ENCODE results near the gene CNTN5. TPM values are rescaled to one million over a fixed set of nuclear protein-coding genes. Genes with fewer than 3 reads are reported as not detected.

The CNTN5 gene
- total RNA-seq, 1 experiment from 2014 or later = not detected

DNA sequence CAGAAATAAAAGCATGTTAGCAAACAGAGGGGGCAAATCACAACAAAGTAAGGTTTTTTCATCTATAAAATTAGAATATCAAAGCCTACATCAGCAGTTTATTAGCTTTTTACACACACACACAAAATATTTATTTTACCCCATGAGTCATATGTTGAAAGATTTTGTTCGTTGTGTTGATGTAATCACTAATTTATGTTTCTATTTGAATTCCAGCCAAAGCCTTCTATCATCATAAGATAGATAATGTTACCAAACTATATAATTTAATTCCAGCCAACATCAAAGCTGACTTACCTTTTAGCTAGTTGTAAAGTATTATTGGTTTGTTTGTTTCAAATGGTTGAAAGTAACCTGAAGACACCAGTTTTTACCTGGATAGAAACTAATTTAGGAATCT lies 1208.3 kb downstream of the CNTN5 start:
- intact Hi-C loops (cut with micrococcal nuclease) = no loop called here
- CTCF ChIA-PET = no interaction called here
- no peak overlapping the region for H2AFZ ChIP-seq (ENCODE audit: low read length)
- H3K36me3 ChIP-seq (ENCODE audit: low read depth, low read length) = no peaks in the 10 kb centered on the region
- H3K27me3 ChIP-seq (ENCODE audit: low read length) = peaks cover 36% of the 10 kb centered on the region
- H3K9ac ChIP-seq (ENCODE audit: low read length) = no peak overlapping the region
- H3K27ac ChIP-seq (ENCODE audit: low read length) = no peak overlapping the region
- H3K4me3 ChIP-seq (ENCODE audit: low read length) = no peak overlapping the region
- TF ChIP-seq EZH2phosphoT487 (IDR thresholded peaks at IDR 0.05; ENCODE audit: borderline replicate concordance, low read length) (no peak), EZH2 (IDR thresholded peaks at IDR 0.05; ENCODE audit: low read length, unreplicated experiment) (no peak)
- TF ChIP-seq, protein P1, sequence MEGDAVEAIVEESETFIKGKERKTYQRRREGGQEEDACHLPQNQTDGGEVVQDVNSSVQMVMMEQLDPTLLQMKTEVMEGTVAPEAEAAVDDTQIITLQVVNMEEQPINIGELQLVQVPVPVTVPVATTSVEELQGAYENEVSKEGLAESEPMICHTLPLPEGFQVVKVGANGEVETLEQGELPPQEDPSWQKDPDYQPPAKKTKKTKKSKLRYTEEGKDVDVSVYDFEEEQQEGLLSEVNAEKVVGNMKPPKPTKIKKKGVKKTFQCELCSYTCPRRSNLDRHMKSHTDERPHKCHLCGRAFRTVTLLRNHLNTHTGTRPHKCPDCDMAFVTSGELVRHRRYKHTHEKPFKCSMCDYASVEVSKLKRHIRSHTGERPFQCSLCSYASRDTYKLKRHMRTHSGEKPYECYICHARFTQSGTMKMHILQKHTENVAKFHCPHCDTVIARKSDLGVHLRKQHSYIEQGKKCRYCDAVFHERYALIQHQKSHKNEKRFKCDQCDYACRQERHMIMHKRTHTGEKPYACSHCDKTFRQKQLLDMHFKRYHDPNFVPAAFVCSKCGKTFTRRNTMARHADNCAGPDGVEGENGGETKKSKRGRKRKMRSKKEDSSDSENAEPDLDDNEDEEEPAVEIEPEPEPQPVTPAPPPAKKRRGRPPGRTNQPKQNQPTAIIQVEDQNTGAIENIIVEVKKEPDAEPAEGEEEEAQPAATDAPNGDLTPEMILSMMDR (conservative IDR thresholded peaks at IDR 0.05; ENCODE audit: low read depth, low read length) = no peak
- H3F3A ChIP-seq (ENCODE audit: low read length, unreplicated experiment) = no peaks in the 10 kb centered on the region
- POLR2A ChIA-PET (ENCODE audit: unreplicated experiment) = no interaction called here
- no peak overlapping the region for H3K4me2 ChIP-seq (ENCODE audit: low read length)
- no peaks in the 10 kb centered on the region for H3K9me2 ChIP-seq (replicated peaks; ENCODE audit: low read length)
- no peaks in the 10 kb centered on the region for H3K4me1 ChIP-seq (ENCODE audit: insufficient read depth, low read length)
- no peak for ATAC-seq
- DNase-seq = peak; percentile 17
- no peaks in the 10 kb centered on the region for H3K79me2 ChIP-seq (ENCODE audit: low read length)
- BruUV-seq (replicated peaks) = no TSS peak
- no peaks in the 10 kb centered on the region for H4K20me1 ChIP-seq (ENCODE audit: low read length)
- no peaks in the 10 kb centered on the region for H3K9me3 ChIP-seq (ENCODE audit: low read length)

DNA sequence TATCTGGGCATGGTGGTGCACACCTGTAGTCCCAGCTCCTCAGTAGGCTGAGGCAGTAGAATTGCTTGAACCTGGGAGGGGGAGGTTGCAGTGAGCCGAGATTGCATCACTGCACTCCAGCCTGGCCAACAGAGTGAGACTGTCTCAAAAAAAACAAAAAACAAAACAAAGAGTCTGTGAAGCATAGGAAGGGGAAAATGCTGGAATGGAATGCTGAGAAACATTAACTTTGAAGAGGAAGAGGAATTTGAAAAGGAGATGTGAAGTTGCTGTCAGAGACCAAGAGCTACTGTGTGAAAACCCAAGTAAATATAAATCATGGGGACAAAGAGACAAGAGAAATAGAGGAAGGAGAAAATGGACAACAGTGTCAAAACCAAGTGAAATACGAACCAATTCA lies 1211.3 kb downstream of the CNTN5 start:
- intact Hi-C loops (cut with micrococcal nuclease) = no loop called here
- ChIA-PET POLR2A (ENCODE audit: unreplicated experiment) (interaction anchor here (0.6 kb wide), 1 partner anchor 11 kb away, joined by 4 read pairs; no protein-coding TSS in a partner anchor), CTCF (no interaction called here)
- Histone ChIP-seq H3K9ac (ENCODE audit: low read length) (no peak overlapping the region), H3K36me3 (ENCODE audit: low read depth, low read length) (no peaks in the 10 kb centered on the region), H3K4me3 (ENCODE audit: low read length) (no peak overlapping the region), H3K9me2 (replicated peaks; ENCODE audit: low read length) (no peaks in the 10 kb centered on the region), H3K27ac (ENCODE audit: low read length) (no peak overlapping the region), H3K27me3 (ENCODE audit: low read length) (peaks cover 51% of the 10 kb centered on the region), H3K4me1 (ENCODE audit: insufficient read depth, low read length) (no peaks in the 10 kb centered on the region), H3K4me2 (ENCODE audit: low read length) (no peak overlapping the region), H3F3A (ENCODE audit: low read length, unreplicated experiment) (no peaks in the 10 kb centered on the region), H3K9me3 (ENCODE audit: low read length) (no peaks in the 10 kb centered on the region), H4K20me1 (ENCODE audit: low read length) (no peaks in the 10 kb centered on the region), H3K79me2 (ENCODE audit: low read length) (no peaks in the 10 kb centered on the region), H2AFZ (ENCODE audit: low read length) (no peak overlapping the region)
- TF ChIP-seq EZH2phosphoT487 (IDR thresholded peaks at IDR 0.05; ENCODE audit: borderline replicate concordance, low read length) = no peak
- no peak for TF ChIP-seq EZH2 (IDR thresholded peaks at IDR 0.05; ENCODE audit: low read length, unreplicated experiment)
- TF ChIP-seq, protein P1 (conservative IDR thresholded peaks at IDR 0.05; ENCODE audit: low read depth, low read length) = no peak
- DNase-seq (no peak), ATAC-seq (no peak)
- BruUV-seq (replicated peaks) = no TSS peak

DNA sequence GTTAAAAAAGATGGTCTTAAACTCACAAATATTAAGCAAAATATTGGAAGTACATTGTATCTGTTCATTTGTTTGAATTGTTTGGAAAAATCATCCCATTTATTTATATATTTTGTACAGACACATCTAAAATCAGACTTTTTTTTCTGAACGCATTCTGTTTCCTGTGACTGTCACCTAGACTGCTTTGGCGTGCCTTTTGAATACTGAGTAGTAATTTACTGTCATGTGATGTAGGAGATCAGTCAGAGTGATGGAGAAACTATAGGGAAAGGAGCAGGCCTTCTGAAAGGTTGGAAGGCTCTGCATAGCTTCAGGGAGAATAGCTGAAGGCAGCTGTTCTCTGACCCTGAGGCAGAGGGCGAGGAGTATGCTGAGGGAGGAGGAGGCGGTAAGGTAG lies 1214.3 kb downstream of the CNTN5 start:
- Histone ChIP-seq H3K4me3 (ENCODE audit: low read length) (no peak overlapping the region), H3K27me3 (ENCODE audit: low read length) (peaks cover 41% of the 10 kb centered on the region), H3K9ac (ENCODE audit: low read length) (no peak overlapping the region), H3K9me2 (replicated peaks; ENCODE audit: low read length) (no peaks in the 10 kb centered on the region), H3K79me2 (ENCODE audit: low read length) (no peaks in the 10 kb centered on the region), H3F3A (ENCODE audit: low read length, unreplicated experiment) (no peaks in the 10 kb centered on the region), H3K4me2 (ENCODE audit: low read length) (no peak overlapping the region), H3K4me1 (ENCODE audit: insufficient read depth, low read length) (no peaks in the 10 kb centered on the region), H3K27ac (ENCODE audit: low read length) (no peak overlapping the region), H3K9me3 (ENCODE audit: low read length) (no peaks in the 10 kb centered on the region), H3K36me3 (ENCODE audit: low read depth, low read length) (no peaks in the 10 kb centered on the region), H4K20me1 (ENCODE audit: low read length) (no peaks in the 10 kb centered on the region), H2AFZ (ENCODE audit: low read length) (no peak overlapping the region)
- CTCF ChIA-PET = no interaction called here
- ATAC-seq (no peak), DNase-seq (no peak)
- TF ChIP-seq, protein P1 (conservative IDR thresholded peaks at IDR 0.05; ENCODE audit: low read depth, low read length) = no peak
- TF ChIP-seq EZH2 (IDR thresholded peaks at IDR 0.05; ENCODE audit: low read length, unreplicated experiment) = no peak
- no peak for TF ChIP-seq EZH2phosphoT487 (IDR thresholded peaks at IDR 0.05; ENCODE audit: borderline replicate concordance, low read length)
- intact Hi-C loops (cut with micrococcal nuclease) = no loop called here
- POLR2A ChIA-PET (ENCODE audit: unreplicated experiment) = no interaction called here
- BruUV-seq (replicated peaks) = no TSS peak
